CD4-positive, alpha-beta T cell (primary cell): ENCODE results near the gene RGL1. TPM values are rescaled to one million over a fixed set of nuclear protein-coding genes. Genes with fewer than 3 reads are reported as not detected.
"Not testable (repeated sequence)": the region's sequence is repeated elsewhere in the genome, so short reads cannot be mapped to it uniquely, and the experiment has no call there.

ENCODE experiments used
- ATAC-seq: fragments of 200-7000 bp; cut with Tn5 transposase; one replicate; pipeline ENCODE4 v1.10.0; 2022; ENCODE audit warnings: mild to moderate bottlenecking; ENCODE audit not compliant: poor library complexity
- CTCF ChIA-PET: fragments of 350-600 bp; sonication (Branson Sonifier 250); formaldehyde crosslinking; loops from one replicate; lab custom pipeline; 2021; ENCODE audit warnings: antibody characterized with exemption, inconsistent platforms; lab: Charles Lee
- POLR2A ChIA-PET: fragments of 350-600 bp; sonication (Branson Sonifier 250); formaldehyde crosslinking; loops from one replicate; lab custom pipeline; 2021; ENCODE audit warnings: antibody characterized with exemption, inconsistent platforms; lab: Charles Lee
- DNase-seq, 14 experiments: peaks; one replicate each; pipeline ENCODE4 v3.0.0-alpha.2; 2013 to 2020; ENCODE audit warnings: mixed read lengths in 2 of 14
- H3K27ac ChIP-seq, 2 donors: one replicate each; pipeline versions ENCODE4 v1.5.1 to v1.7.0; 2013; ENCODE audit warnings: low read length in 2 of 2, low read depth in 1 of 2, mild to moderate bottlenecking in 1 of 2
- H3K27me3 ChIP-seq, 2 experiments: 1 replicate in 1 of 2; 2 replicates in 1 of 2; pipeline versions ENCODE4 v1.6.1 to v1.7.0; 2013; ENCODE audit warnings: low read length in 2 of 2, control low read depth in 1 of 2, mild to moderate bottlenecking in 1 of 2, moderate library complexity in 1 of 2; ENCODE audit not compliant: insufficient read depth in 2 of 2, control insufficient read depth in 1 of 2
- H3K36me3 ChIP-seq: one replicate; pipeline ENCODE4 v1.6.1; 2013; ENCODE audit warnings: low read length, control low read depth; ENCODE audit not compliant: insufficient read depth
- H3K4me1 ChIP-seq: one replicate; pipeline ENCODE4 v1.6.1; 2013; ENCODE audit warnings: low read length, control low read depth; ENCODE audit not compliant: insufficient read depth
- H3K4me3 ChIP-seq: one replicate; pipeline ENCODE4 v1.5.1; 2013; ENCODE audit warnings: mild to moderate bottlenecking, low read length, moderate library complexity
- H3K9me3 ChIP-seq, 2 experiments: 1 replicate in 1 of 2; 2 replicates in 1 of 2; pipeline versions ENCODE4 v1.6.1 to v1.7.0; 2013; ENCODE audit warnings: low read length in 2 of 2, mild to moderate bottlenecking in 2 of 2, control low read depth in 1 of 2, moderate library complexity in 1 of 2; ENCODE audit not compliant: control insufficient read depth in 1 of 2, insufficient read depth in 1 of 2
- H3K27ac Mint-ChIP-seq: one replicate; pipeline ENCODE4 v1.8.0; 2020; ENCODE audit warnings: mixed read lengths
- H3K27me3 Mint-ChIP-seq: one replicate; pipeline ENCODE4 v1.8.0; 2021; ENCODE audit warnings: mixed read lengths
- H3K36me3 Mint-ChIP-seq: one replicate; pipeline ENCODE4 v1.8.0; 2021; ENCODE audit warnings: low read depth, mixed read lengths
- H3K4me1 Mint-ChIP-seq: one replicate; pipeline ENCODE4 v1.8.0; 2021; ENCODE audit warnings: low read depth, mixed read lengths
- H3K4me3 Mint-ChIP-seq: one replicate; pipeline ENCODE4 v1.8.0; 2020; ENCODE audit warnings: mild to moderate bottlenecking, mixed read lengths
- H3K9me3 Mint-ChIP-seq: one replicate; pipeline ENCODE4 v1.8.0; 2020; ENCODE audit warnings: mixed read lengths
- CTCF ChIP-seq: fragments of 200-600 bp; IDR thresholded peaks from one replicate; pipeline ENCODE4 v1.8.0; 2022; ENCODE audit warnings: antibody characterized with exemption, mild to moderate bottlenecking
- intact Hi-C, 2 experiments: fragments of 100-400 bp; cut with DNase I in 1 of 2; cut with micrococcal nuclease in 1 of 2; formaldehyde crosslinking; loops; one replicate each; pipeline versions ENCODE4 v1.15.1 to v1.9.0; 2023 to 2025; cut with DNase I, micrococcal nuclease
- total RNA-seq, 174 experiments: library from RNA in 2 of 174; stranded (reverse) in 2 of 174; gene quantifications; one replicate each; pipeline ENCODE4 v1.2.3 and lab custom pipeline; 2021 to 2026

The RGL1 gene
- total RNA-seq, 2 experiments from 2014 or later, result 1.2 to 1.8 TPM

GRCh38 chr1:183758913-183759312 lies 46.0 kb upstream of the RGL1 start:
- H3K27me3 ChIP-seq, result no peaks in the 10 kb centered on the region
- H3K27ac Mint-ChIP-seq, result no peak overlapping the region
- no peak for DNase-seq
- no peaks in the 10 kb centered on the region for H3K4me1 ChIP-seq
- ChIA-PET CTCF (no interaction called here), POLR2A (no interaction called here)
- H3K27me3 Mint-ChIP-seq, result no peaks in the 10 kb centered on the region
- TF ChIP-seq CTCF, result no peak
- no peak overlapping the region for H3K4me3 ChIP-seq
- H3K4me3 Mint-ChIP-seq, result no peak overlapping the region
- peaks cover 0 to 3% of the 10 kb centered on the region in 2 experiments for H3K9me3 ChIP-seq
- H3K27ac ChIP-seq, result no peak overlapping the region
- peaks cover 7% of the 10 kb centered on the region for H3K9me3 Mint-ChIP-seq
- no peaks in the 10 kb centered on the region for H3K36me3 ChIP-seq
- intact Hi-C loops, result no loop called here
- no peaks in the 10 kb centered on the region for H3K4me1 Mint-ChIP-seq
- H3K36me3 Mint-ChIP-seq, result peaks cover 28% of the 10 kb centered on the region
- ATAC-seq, result no peak

GRCh38 chr1:183760661-183761060 lies 44.3 kb upstream of the RGL1 start:
- H3K27me3 Mint-ChIP-seq, result no peaks in the 10 kb centered on the region
- no peak overlapping the region for H3K4me3 Mint-ChIP-seq
- peaks cover 11% of the 10 kb centered on the region for H3K9me3 Mint-ChIP-seq
- POLR2A ChIA-PET, result no interaction called here
- Histone ChIP-seq H3K27me3 (no peaks in the 10 kb centered on the region), H3K4me1 (no peaks in the 10 kb centered on the region), H3K4me3 (no peak overlapping the region), H3K36me3 (no peaks in the 10 kb centered on the region), H3K9me3 (peaks cover 0 to 18% of the 10 kb centered on the region in 2 experiments), H3K27ac (no peak overlapping the region)
- H3K27ac Mint-ChIP-seq, result no peak overlapping the region
- ATAC-seq (no peak), DNase-seq (no peak)
- H3K4me1 Mint-ChIP-seq, result no peaks in the 10 kb centered on the region
- H3K36me3 Mint-ChIP-seq, result peaks cover 45% of the 10 kb centered on the region
- CTCF ChIA-PET, result no interaction called here
- TF ChIP-seq CTCF, result no peak
- intact Hi-C loops, result no loop called here

- Histone ChIP-seq H3K4me1 (no peaks in the 10 kb centered on the region), H3K4me3 (no peak overlapping the region), H3K9me3 (peaks cover 0 to 18% of the 10 kb centered on the region in 2 experiments), H3K36me3 (no peaks in the 10 kb centered on the region), H3K27me3 (no peaks in the 10 kb centered on the region), H3K27ac (no peak overlapping the region)
- Mint-ChIP-seq H3K36me3 (peaks cover 46% of the 10 kb centered on the region), H3K4me1 (no peaks in the 10 kb centered on the region), H3K4me3 (no peak overlapping the region), H3K27ac (no peak overlapping the region), H3K27me3 (no peaks in the 10 kb centered on the region), H3K9me3 (peaks cover 11% of the 10 kb centered on the region)
- no peak for TF ChIP-seq CTCF
- ChIA-PET CTCF (no interaction called here), POLR2A (no interaction called here)
- no peak for DNase-seq
- ATAC-seq, result no peak
- intact Hi-C loops, result no loop called here
Observed at GRCh38 chr1:183761871-183762270, 43.0 kb upstream of the RGL1 start.

- ATAC-seq, H3K27me3 ChIP-seq, H3K4me3 Mint-ChIP-seq, DNase-seq, H3K36me3 ChIP-seq, intact Hi-C loops, H3K27ac Mint-ChIP-seq, H3K4me1 ChIP-seq, CTCF ChIA-PET, H3K27ac ChIP-seq, POLR2A ChIA-PET, H3K4me3 ChIP-seq, H3K4me1 Mint-ChIP-seq, H3K27me3 Mint-ChIP-seq: not testable (repeated sequence)
- peaks cover 0 to 18% of the 10 kb centered on the region in 2 experiments for H3K9me3 ChIP-seq
- Mint-ChIP-seq H3K9me3 (peaks cover 11% of the 10 kb centered on the region), H3K36me3 (peaks cover 46% of the 10 kb centered on the region)
Observed at GRCh38 chr1:183762856-183763255, 42.1 kb upstream of the RGL1 start.
